Neural progenitor cell (in vitro differentiated cells): ENCODE measurements around the gene BRD2. TPM values are rescaled to one million over a fixed set of nuclear protein-coding genes. Genes with fewer than 3 reads are reported as not detected.

Experiments used
- DNase-seq: peaks from one replicate; pipeline ENCODE4 v3.0.0-alpha.2; 2016; ENCODE audit warnings: low spot score
- H2AFZ ChIP-seq: fragments of 200-600 bp; sonication (generic); replicated peaks from 2 replicates; pipeline ENCODE4 v1.6.1; 2016; ENCODE audit warnings: antibody characterized with exemption
- H3F3A ChIP-seq: fragments of 200-600 bp; sonication (generic); 2 replicates; pipeline ENCODE4 v1.6.1; 2016; ENCODE audit warnings: antibody characterized with exemption, low read depth
- H3K27ac ChIP-seq: fragments of 200-600 bp; sonication (generic); 2 replicates; pipeline ENCODE4 v1.5.1; 2016; ENCODE audit warnings: mild to moderate bottlenecking
- H3K27me3 ChIP-seq: fragments of 200-600 bp; sonication (generic); 2 replicates; pipeline ENCODE4 v1.6.1; 2016; ENCODE audit warnings: mild to moderate bottlenecking, moderate library complexity
- H3K36me3 ChIP-seq: fragments of 200-600 bp; sonication (generic); 2 replicates; pipeline ENCODE4 v1.5.1; 2016
- H3K4me1 ChIP-seq: fragments of 200-600 bp; sonication (generic); 2 replicates; pipeline ENCODE4 v1.6.1; 2016; ENCODE audit warnings: mixed run types
- H3K4me2 ChIP-seq: fragments of 200-600 bp; sonication (generic); 2 replicates; pipeline ENCODE4 v1.6.1; 2016
- H3K4me3 ChIP-seq: fragments of 200-600 bp; sonication (generic); 2 replicates; pipeline ENCODE4 v1.5.1; 2016
- H3K79me2 ChIP-seq: fragments of 200-600 bp; sonication (generic); 2 replicates; pipeline ENCODE4 v1.6.1; 2016; ENCODE audit warnings: low read depth
- H3K9ac ChIP-seq: fragments of 200-600 bp; sonication (generic); 2 replicates; pipeline ENCODE4 v1.6.1; 2016
- H3K9me3 ChIP-seq: fragments of 200-600 bp; sonication (generic); 2 replicates; pipeline ENCODE4 v1.5.1; 2016; ENCODE audit warnings: low read depth
- H4K20me1 ChIP-seq: fragments of 200-600 bp; sonication (generic); 2 replicates; pipeline ENCODE4 v1.6.1; 2016; ENCODE audit warnings: low read depth
- H3K27ac Mint-ChIP-seq: 3 replicates; pipeline ENCODE4 v1.8.0; 2021; ENCODE audit warnings: mixed read lengths
- H3K27me3 Mint-ChIP-seq: 2 replicates; pipeline ENCODE4 v1.8.0; 2022; ENCODE audit warnings: low read depth, mild to moderate bottlenecking, inconsistent platforms, moderate library complexity, mixed read lengths; ENCODE audit not compliant: insufficient read depth
- H3K36me3 Mint-ChIP-seq: 3 replicates; pipeline ENCODE4 v1.8.0; 2021; ENCODE audit warnings: mixed read lengths
- H3K4me1 Mint-ChIP-seq: 3 replicates; pipeline ENCODE4 v1.8.0; 2021; ENCODE audit warnings: mixed read lengths
- H3K4me3 Mint-ChIP-seq: 3 replicates; pipeline ENCODE4 v1.8.0; 2021; ENCODE audit warnings: mild to moderate bottlenecking, moderate library complexity, mixed read lengths
- H3K9me3 Mint-ChIP-seq: 3 replicates; pipeline ENCODE4 v1.8.0; 2020; ENCODE audit warnings: mixed read lengths
- EZH2 ChIP-seq: fragments of 200-600 bp; sonication (generic); IDR thresholded peaks from 2 replicates; pipeline ENCODE4 v1.6.1; 2017; ENCODE audit warnings: antibody characterized with exemption, mild to moderate bottlenecking, moderate library complexity
- EZH2phosphoT487 ChIP-seq: fragments of 200-600 bp; sonication (generic); IDR thresholded peaks from 2 replicates; pipeline ENCODE4 v1.6.1; 2017; ENCODE audit warnings: antibody characterized with exemption
- total RNA-seq: library from RNA; depleted of rRNA; stranded (reverse); fragments of >200 nt; gene quantifications from 2 replicates; pipeline ENCODE4 v1.2.3, GENCODE V29; 2015; ENCODE audit warnings: low replicate concordance
- TF ChIP-seq, protein P1 (sequence below): fragments of 200-600 bp; sonication (generic); IDR thresholded peaks from 2 replicates; pipeline ENCODE4 v1.5.1; 2017; ENCODE audit warnings: antibody characterized with exemption, mild to moderate bottlenecking

The BRD2 gene
- total RNA-seq, 1 donor from 2014 or later = 202 TPM

DNA sequence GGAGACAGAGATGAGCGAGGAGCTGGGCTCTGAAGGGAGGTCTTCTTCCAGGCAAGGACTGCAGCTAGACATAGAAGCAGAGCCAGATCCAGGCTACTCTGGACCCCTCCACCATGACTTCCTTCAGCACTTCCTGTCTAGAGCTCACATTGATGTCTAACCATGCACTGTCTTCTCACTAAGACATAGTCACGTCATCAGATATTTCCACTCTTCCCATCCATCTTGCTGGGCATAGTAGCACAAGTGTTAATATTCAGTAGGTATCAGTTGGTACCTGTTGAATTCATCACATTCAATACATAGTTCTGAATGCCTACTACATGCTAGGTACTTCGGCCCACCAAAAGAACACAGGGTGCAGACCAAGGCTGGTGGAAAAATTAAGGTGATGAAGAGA lies 18.4 kb upstream of the BRD2 start:
- no peaks in the 10 kb centered on the region for H3K9me3 ChIP-seq
- no peak overlapping the region for H3K4me3 ChIP-seq

DNA sequence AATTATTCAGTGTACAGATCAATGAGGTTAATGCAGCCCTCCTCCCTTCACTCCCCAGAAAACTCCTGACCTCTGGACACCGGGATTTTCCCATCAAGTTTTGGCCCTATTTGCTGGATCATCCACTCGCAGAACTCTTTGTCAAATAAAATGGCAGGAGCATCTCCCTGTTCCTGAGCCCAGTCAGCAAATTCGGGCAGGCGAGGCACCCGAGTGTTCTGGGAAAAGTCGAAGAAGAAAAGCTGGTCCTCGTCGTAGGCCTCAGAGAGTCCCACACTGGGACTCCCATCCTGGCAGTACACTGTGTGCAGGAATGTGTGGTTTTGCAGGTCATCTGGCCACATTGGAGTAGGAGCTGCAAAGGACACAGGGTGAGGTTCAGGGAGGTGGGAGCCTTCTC lies 17.9 kb upstream of the BRD2 start:
- Mint-ChIP-seq H3K4me1 (peaks cover 4% of the 10 kb centered on the region), H3K27me3 (peaks cover 12% of the 10 kb centered on the region), H3K4me3 (no peak overlapping the region), H3K9me3 (peaks cover 3% of the 10 kb centered on the region), H3K36me3 (no peaks in the 10 kb centered on the region), H3K27ac (no peak overlapping the region)
- H2AFZ ChIP-seq = no peak overlapping the region
- H3K9ac ChIP-seq = no peak overlapping the region
- no peaks in the 10 kb centered on the region for H4K20me1 ChIP-seq
- no peaks in the 10 kb centered on the region for H3K4me1 ChIP-seq
- no peaks in the 10 kb centered on the region for H3K27me3 ChIP-seq
- no peaks in the 10 kb centered on the region for H3K79me2 ChIP-seq
- H3K9me3 ChIP-seq = no peaks in the 10 kb centered on the region
- H3K4me3 ChIP-seq = no peak overlapping the region
- H3K4me2 ChIP-seq = no peak overlapping the region
- DNase-seq = no peak
- H3K27ac ChIP-seq = no peak overlapping the region
- TF ChIP-seq EZH2phosphoT487 = no peak
- TF ChIP-seq, protein P1, sequence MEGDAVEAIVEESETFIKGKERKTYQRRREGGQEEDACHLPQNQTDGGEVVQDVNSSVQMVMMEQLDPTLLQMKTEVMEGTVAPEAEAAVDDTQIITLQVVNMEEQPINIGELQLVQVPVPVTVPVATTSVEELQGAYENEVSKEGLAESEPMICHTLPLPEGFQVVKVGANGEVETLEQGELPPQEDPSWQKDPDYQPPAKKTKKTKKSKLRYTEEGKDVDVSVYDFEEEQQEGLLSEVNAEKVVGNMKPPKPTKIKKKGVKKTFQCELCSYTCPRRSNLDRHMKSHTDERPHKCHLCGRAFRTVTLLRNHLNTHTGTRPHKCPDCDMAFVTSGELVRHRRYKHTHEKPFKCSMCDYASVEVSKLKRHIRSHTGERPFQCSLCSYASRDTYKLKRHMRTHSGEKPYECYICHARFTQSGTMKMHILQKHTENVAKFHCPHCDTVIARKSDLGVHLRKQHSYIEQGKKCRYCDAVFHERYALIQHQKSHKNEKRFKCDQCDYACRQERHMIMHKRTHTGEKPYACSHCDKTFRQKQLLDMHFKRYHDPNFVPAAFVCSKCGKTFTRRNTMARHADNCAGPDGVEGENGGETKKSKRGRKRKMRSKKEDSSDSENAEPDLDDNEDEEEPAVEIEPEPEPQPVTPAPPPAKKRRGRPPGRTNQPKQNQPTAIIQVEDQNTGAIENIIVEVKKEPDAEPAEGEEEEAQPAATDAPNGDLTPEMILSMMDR = no peak
- no peaks in the 10 kb centered on the region for H3F3A ChIP-seq
- no peaks in the 10 kb centered on the region for H3K36me3 ChIP-seq

More for the DNA sequence above, 18.4 kb upstream of the BRD2 start:
- no peak for DNase-seq
- H3K4me3 Mint-ChIP-seq = no peak overlapping the region
- H3K27ac ChIP-seq = no peak overlapping the region
- H3K27ac Mint-ChIP-seq = no peak overlapping the region
- no peaks in the 10 kb centered on the region for H3K36me3 ChIP-seq
- H3K27me3 ChIP-seq = no peaks in the 10 kb centered on the region
- no peaks in the 10 kb centered on the region for H3K36me3 Mint-ChIP-seq
- no peaks in the 10 kb centered on the region for H3F3A ChIP-seq
- peaks cover 12% of the 10 kb centered on the region for H3K27me3 Mint-ChIP-seq
- H3K9me3 Mint-ChIP-seq = peaks cover 4% of the 10 kb centered on the region
- H3K4me1 ChIP-seq = no peaks in the 10 kb centered on the region
- TF ChIP-seq, protein P1 = no peak
- TF ChIP-seq EZH2 = no peak
- no peak overlapping the region for H3K4me2 ChIP-seq
- H3K4me1 Mint-ChIP-seq = peaks cover 4% of the 10 kb centered on the region
- no peaks in the 10 kb centered on the region for H3K79me2 ChIP-seq
- no peaks in the 10 kb centered on the region for H4K20me1 ChIP-seq
- no peak overlapping the region for H2AFZ ChIP-seq
- H3K9ac ChIP-seq = no peak overlapping the region

DNA sequence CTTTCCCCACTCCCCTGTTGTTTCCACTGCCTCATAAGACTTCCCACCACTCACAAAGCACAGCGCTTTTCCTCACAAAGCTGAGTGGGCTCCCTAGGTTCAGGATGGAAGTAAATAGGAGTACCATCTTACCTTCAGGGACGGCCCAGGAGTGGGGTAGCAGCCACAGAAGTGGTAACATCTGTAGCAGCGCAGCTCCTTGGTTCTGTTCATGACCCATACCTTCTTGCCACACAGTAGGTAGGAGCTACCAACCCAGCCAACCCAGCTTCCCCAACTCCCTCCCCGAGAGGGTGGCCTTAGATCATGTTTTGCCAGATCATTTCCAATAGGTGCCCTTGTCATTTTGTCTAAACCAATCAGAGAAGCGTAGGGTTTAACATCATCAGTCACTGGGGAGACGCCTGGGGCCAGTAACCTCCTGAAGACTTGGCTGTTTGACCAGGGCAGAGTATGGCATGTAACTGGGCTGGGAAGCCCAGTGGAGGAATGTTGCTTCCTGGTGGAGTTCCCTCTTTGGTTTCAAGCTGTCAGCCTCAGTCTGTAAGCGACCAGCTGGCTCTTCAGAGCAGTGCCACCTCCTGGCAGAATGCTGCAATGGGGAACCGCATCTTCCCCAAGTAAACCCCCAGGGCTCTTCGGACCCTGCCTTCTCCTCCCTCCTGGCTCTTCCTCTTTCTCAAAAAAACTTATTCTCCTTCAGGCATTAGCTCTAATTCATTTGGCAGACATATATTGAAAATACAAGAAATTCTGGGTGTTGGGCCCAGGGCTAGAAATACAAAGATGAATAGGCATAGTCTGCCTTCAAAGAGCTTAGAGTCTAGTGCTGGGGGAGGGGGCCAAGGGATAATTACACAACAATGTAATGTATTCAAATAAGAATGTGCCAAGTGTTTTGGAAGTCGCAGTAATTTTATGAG lies 15.3 kb upstream of the BRD2 start, which contains the start of gene HLA-DMA:
Gene HLA-DMA, minus strand, starts transcription at position 281 of the 923 bp plus-strand sequence. Its CDS starts 61 bp downstream, at position 220.
- H3K36me3 Mint-ChIP-seq = no peaks in the 10 kb centered on the region
- no peaks in the 10 kb centered on the region for H3F3A ChIP-seq
- no peaks in the 10 kb centered on the region for H3K9me3 Mint-ChIP-seq
- TF ChIP-seq EZH2phosphoT487 (no peak), EZH2 (no peak)
- TF ChIP-seq, protein P1 = peak; percentile 78
- H3K27me3 ChIP-seq = no peaks in the 10 kb centered on the region
- peaks cover 4% of the 10 kb centered on the region for H3K4me1 Mint-ChIP-seq
- peak; percentile 84 for DNase-seq
- no peaks in the 10 kb centered on the region for H3K4me1 ChIP-seq
- H3K4me2 ChIP-seq = peak within 1 kb of the TSS; percentile 8
- no peak within 1 kb of the TSS for H3K9ac ChIP-seq
- no peaks in the 10 kb centered on the region for H3K9me3 ChIP-seq
- no peak within 1 kb of the TSS for H3K27ac Mint-ChIP-seq
- H3K36me3 ChIP-seq = no peaks in the 10 kb centered on the region
- peaks cover 8% of the 10 kb centered on the region for H3K27me3 Mint-ChIP-seq
- H3K27ac ChIP-seq = no peak within 1 kb of the TSS
- H3K79me2 ChIP-seq = no peaks in the 10 kb centered on the region
- H3K4me3 ChIP-seq = no peak within 1 kb of the TSS
- H3K4me3 Mint-ChIP-seq = peak within 1 kb of the TSS; percentile 4
- no peaks in the 10 kb centered on the region for H4K20me1 ChIP-seq
- peak within 1 kb of the TSS; percentile 14 for H2AFZ ChIP-seq
